Measurements from ENCODE around the gene MTIF2. TPM values are rescaled to one million over a fixed set of nuclear protein-coding genes. Genes with fewer than 3 reads are reported as not detected.

MTIF2 gene
- total and polyA plus RNA-seq, 2 donors (not counting 3 experiments of a cell fraction or from before 2014, with no cell fraction given) = 9.3 to 26.9 TPM

DNA sequence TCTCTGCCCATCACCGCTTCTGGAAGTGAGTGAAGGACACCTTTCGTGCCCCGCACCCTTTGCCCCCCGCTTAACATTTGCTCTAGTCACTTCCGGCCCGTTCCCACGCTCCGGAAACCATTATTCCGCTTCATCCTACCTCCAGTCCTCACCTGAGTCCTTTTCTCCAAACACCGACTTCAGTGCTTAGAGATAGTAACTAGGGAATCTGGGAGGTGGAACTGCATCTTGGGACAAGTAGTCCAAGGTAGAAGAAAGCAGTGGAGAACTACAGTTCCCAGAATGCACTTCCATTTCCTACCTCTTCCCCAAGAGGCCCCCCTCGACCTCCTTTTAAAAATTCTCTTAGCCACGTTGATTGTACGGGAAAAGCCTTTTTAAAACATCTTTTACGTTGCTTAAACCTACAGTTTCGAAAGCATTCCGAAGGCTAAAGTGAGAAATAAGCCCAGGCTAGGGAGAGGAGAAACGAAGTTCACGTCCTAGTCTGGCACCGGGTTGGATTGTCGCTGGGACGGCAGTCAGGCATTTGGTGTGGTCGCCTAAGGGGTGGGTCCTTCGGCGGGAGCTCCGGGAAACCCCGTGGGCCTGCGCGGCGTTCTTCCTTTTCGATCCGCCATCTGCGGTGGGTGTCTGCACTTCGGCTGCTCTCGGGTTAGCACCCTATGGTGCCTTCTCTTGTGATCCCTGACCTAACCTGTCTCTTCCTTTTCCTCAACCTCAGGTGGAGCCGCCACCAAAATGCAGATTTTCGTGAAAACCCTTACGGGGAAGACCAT lies 36.8 kb downstream of the MTIF2 start, which contains the start of the genes CLHC1 and RPS27A:
Gene CLHC1 (minus strand): TSS at position 210 of the 779 bp plus-strand sequence. CDS start 9,882 bp downstream, outside the sequence.
Gene RPS27A (plus strand): TSS at position 605 of the 779 bp plus-strand sequence. CDS start 137 bp downstream, at position 742.
- intact Hi-C loops (cut with micrococcal nuclease) (loop anchor here (2.0 to 10.0 kb wide), 4 partner anchors 35 to 283 kb away; partner anchors contain the start of genes CFAP36, MTIF2 and RTN4), dilution Hi-C loops (cut with MboI; ENCODE audit: extremely low pct_ligation_motif_present, low sequenced_read_pairs) (no loop called here)
- H4K20me1 ChIP-seq (replicated peaks; ENCODE audit: control insufficient read depth, extremely low read depth, insufficient read depth, low read length) = no peaks in the 10 kb centered on the region
- peaks cover 41% of the 10 kb centered on the region for H3K79me2 ChIP-seq (ENCODE audit: control insufficient read depth, insufficient read depth, low read length)
- no peaks in the 10 kb centered on the region for H3K9me3 ChIP-seq (replicated peaks; ENCODE audit: control insufficient read depth, insufficient read depth, low read length)
- H3K27ac ChIP-seq (ENCODE audit: insufficient read depth, low read depth, low read length) = peak within 1 kb of the TSS; percentile 99
- no peaks in the 10 kb centered on the region for H3K27me3 ChIP-seq (ENCODE audit: control insufficient read depth in 2 of 2, insufficient read depth in 2 of 2, low read length in 2 of 2)
- H3K4me2 ChIP-seq (ENCODE audit: insufficient read depth, low read length) = peak within 1 kb of the TSS; percentile 95
- H3K4me1 ChIP-seq (ENCODE audit: control insufficient read depth, extremely low read depth, insufficient read depth, low read length) = peaks cover 36% of the 10 kb centered on the region
- FAIRE-seq = peak; percentile 93
- ChIA-PET POLR2A (interaction anchor here (0.6 to 1.3 kb wide), 3 partner anchors 8 to 187 kb away, joined by 3 to 11 read pairs (median 5); partner anchors contain the start of gene CCDC88A), CTCF (interaction anchor here (0.6 to 1.3 kb wide), 2 partner anchors 8 to 121 kb away, joined by 3 to 5 read pairs; no protein-coding TSS in a partner anchor)
- H3K36me3 ChIP-seq (ENCODE audit: control insufficient read depth in 2 of 2, extremely low read depth in 1 of 2, insufficient read depth in 2 of 2, low read length in 2 of 2) = peaks cover 12 to 33% of the 10 kb centered on the region in 2 experiments
- no TSS peak for BruUV-seq (replicated peaks)
- peak within 1 kb of the TSS; percentile 99 for H3K9ac ChIP-seq (replicated peaks; ENCODE audit: extremely low read depth, insufficient read depth, low read length)
- peak within 1 kb of the TSS; percentile 83 to 96 (median 92) for H3K4me3 ChIP-seq (replicated peaks in 1 of 3; ENCODE audit: insufficient read depth in 1 of 3, low read depth in 1 of 3, low read length in 3 of 3)
- no peaks in the 10 kb centered on the region for H3K9me1 ChIP-seq (replicated peaks; ENCODE audit: control insufficient read depth, extremely low read depth, insufficient read depth, low read length)
- DNase-seq (ENCODE audit: low read depth, low spot score) = peak; percentile 92
- H2AFZ ChIP-seq (ENCODE audit: low read depth, low read length) = peak within 1 kb of the TSS; percentile 92
- TF ChIP-seq POLR2A (IDR thresholded peaks at IDR 0.05; ENCODE audit: low read depth, low read length) (peak; percentile 92), GATA2 (IDR thresholded peaks at IDR 0.05; ENCODE audit: insufficient read depth, insufficient read length, low read depth, low read length) (peak; percentile 29), FOS (IDR thresholded peaks at IDR 0.05; ENCODE audit: borderline replicate concordance, insufficient read depth, low read length) (no peak), POLR2AphosphoS5 (IDR thresholded peaks at IDR 0.05; ENCODE audit: insufficient read depth, low read depth, low read length) (peak; percentile 94), MAX (IDR thresholded peaks at IDR 0.05; ENCODE audit: insufficient read depth, insufficient read length) (peak; percentile 66), JUN (IDR thresholded peaks at IDR 0.05; ENCODE audit: borderline replicate concordance, insufficient read depth, insufficient read length, low read depth) (no peak), MYC (IDR thresholded peaks at IDR 0.05; ENCODE audit: low read depth, low read length) (peak; percentile 96), CTCF (IDR thresholded peaks at IDR 0.05; ENCODE audit: extremely low read depth in 1 of 2, insufficient read depth in 1 of 2, low read depth in 1 of 2, low read length in 2 of 2) (no peak), EZH2 (IDR thresholded peaks at IDR 0.05; ENCODE audit: borderline replicate concordance, low read depth, low read length, severe bottlenecking) (no peak)
